DOHH2 (cell line): Measurements from ENCODE around the gene PUS7.

Experiments used
- CTCF ChIP-seq: fragments of 200-600 bp; sonication (generic); IDR thresholded peaks from one replicate; pipeline ENCODE4 v1.5.1; 2014; ENCODE audit warnings: antibody characterized with exemption, mild to moderate bottlenecking, low read depth, low read length; ENCODE audit not compliant: poor library complexity, severe bottlenecking
- EZH2phosphoT487 ChIP-seq: fragments of 200-600 bp; sonication (generic); IDR thresholded peaks from 2 replicates; pipeline ENCODE4 v1.6.1; 2017; ENCODE audit warnings: borderline replicate concordance, mild to moderate bottlenecking, antibody characterized with exemption, low read length, moderate library complexity, mixed read lengths

- TF ChIP-seq CTCF (no peak), EZH2phosphoT487 (no peak)
Measured at GRCh38 chr7:105512415-105512814, 9.7 kb downstream of the PUS7 start.
